Fibroblast of villous mesenchyme (primary cell): ENCODE results near the gene OTUD3. TPM values are rescaled to one million over a fixed set of nuclear protein-coding genes. Genes with fewer than 3 reads are reported as not detected.
A peak's percentile ranks its signal among the peaks of the same experiment; 100 is the strongest.

Source experiments
- DNase-seq: peaks from one replicate; pipeline ENCODE4 v3.0.0-alpha.2; 2010; ENCODE audit warnings: low read depth
- H3K4me3 ChIP-seq: 2 replicates; pipeline ENCODE4 v1.5.1; 2011; ENCODE audit warnings: low read depth, mild to moderate bottlenecking, low read length
- total RNA-seq: library from RNA; depleted of rRNA; stranded (reverse); fragments of >200 nt; gene quantifications from 2 replicates; pipeline ENCODE4 v1.2.3, GENCODE V29; 2012
- TF ChIP-seq, protein P1 (sequence below): IDR thresholded peaks from 2 replicates; pipeline ENCODE4 v1.5.1; 2012; ENCODE audit warnings: low read depth, mild to moderate bottlenecking, low read length; ENCODE audit not compliant: insufficient read depth

OTUD3 gene
- total RNA-seq, 1 donor, result 13.4 TPM

DNA sequence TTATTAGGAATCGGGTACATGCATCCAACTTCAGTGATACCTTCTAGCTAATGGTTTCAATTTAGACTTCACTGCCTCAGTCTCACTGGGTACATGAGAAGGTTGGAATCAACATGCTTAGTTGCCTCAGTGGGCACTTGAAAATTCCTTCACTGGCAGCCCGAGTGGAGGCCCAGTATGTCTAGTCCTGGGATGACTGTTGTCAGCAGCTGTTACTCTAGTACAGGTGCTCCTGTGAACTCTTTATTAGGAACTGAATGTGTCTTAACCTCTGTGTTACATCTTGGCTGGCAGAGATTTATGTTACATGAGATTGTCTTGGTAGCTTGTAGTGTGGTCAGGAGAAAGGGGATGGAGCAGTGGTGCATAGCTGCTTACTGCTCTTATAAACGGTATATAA lies 27.8 kb downstream of the OTUD3 start:
- DNase-seq, result no peak
- H3K4me3 ChIP-seq, result no peak overlapping the region
- TF ChIP-seq, protein P1, sequence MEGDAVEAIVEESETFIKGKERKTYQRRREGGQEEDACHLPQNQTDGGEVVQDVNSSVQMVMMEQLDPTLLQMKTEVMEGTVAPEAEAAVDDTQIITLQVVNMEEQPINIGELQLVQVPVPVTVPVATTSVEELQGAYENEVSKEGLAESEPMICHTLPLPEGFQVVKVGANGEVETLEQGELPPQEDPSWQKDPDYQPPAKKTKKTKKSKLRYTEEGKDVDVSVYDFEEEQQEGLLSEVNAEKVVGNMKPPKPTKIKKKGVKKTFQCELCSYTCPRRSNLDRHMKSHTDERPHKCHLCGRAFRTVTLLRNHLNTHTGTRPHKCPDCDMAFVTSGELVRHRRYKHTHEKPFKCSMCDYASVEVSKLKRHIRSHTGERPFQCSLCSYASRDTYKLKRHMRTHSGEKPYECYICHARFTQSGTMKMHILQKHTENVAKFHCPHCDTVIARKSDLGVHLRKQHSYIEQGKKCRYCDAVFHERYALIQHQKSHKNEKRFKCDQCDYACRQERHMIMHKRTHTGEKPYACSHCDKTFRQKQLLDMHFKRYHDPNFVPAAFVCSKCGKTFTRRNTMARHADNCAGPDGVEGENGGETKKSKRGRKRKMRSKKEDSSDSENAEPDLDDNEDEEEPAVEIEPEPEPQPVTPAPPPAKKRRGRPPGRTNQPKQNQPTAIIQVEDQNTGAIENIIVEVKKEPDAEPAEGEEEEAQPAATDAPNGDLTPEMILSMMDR, result no peak

DNA sequence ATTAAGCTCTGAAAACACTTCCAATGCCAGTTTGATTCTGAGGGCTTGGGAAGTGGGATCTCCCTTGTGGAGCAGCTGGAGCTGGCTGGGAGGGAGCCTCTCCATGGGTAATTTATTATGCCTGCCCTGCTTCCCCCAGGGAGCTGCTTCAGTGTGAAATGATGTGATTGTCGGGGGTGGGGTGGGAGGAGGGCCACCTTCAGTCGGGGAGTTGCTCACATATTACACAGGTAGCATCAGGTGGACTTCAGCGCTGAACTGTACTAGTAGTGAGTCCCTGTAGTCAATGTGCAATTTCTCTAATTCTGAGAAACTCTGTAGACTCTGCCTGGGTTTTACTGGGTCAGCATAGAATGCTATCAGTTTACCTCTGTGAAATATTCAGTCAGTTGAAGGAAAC lies 28.5 kb downstream of the OTUD3 start:
- TF ChIP-seq, protein P1, result no peak
- no peak overlapping the region for H3K4me3 ChIP-seq
- DNase-seq, result no peak

DNA sequence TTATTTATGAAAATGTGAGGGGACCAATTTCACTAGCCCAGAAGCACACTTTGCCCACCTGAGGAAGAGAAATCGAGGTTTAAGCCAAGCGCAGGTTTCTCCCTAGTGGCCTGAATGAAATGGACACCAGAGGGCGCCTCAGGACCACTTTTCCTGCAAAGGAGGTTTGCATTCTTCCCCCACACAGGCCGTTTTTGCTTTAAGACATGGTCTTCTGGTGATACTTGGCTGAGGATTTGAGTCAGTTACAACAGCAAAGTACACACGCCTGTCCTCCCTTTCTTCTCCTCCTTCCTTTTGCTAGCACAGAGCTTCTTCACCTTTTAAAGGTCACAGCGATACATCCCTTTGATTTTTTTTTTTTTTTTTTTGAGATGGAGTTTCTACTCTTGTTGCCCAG lies 35.9 kb downstream of the OTUD3 start:
- peak; percentile 82 for DNase-seq
- TF ChIP-seq, protein P1, result peak; percentile 92
- H3K4me3 ChIP-seq, result no peak overlapping the region

DNA sequence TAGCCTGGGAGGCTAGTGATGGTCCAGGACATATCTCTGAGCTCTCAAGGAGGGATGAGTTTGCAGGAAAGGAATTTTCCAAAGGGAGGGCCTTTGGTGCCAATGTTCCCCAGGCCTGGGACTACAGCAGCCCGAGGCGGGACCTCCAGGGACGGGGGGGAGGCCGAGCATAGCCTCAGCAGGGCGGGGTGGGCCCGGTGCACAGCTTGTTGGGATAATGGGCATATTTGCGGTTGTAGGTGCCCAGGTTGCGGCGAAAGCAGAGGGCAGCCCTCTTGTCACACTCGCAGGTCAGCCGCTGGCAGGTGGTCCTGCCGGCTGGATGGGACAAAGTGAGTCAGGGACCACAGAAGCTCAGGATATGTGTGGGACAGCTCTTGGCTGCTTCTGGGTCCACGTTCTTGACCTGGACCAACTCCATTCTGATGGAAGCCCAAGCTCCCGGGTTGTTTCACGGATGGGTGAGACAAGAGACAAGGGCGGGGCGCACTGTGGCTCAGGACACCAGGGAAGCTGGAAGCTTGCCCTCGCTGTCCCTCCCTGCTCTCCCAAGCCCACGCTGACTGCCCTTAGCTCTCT lies 38.0 kb downstream of the OTUD3 start:
- no peak for DNase-seq
- TF ChIP-seq, protein P1, result no peak
- H3K4me3 ChIP-seq, result no peak overlapping the region

DNA sequence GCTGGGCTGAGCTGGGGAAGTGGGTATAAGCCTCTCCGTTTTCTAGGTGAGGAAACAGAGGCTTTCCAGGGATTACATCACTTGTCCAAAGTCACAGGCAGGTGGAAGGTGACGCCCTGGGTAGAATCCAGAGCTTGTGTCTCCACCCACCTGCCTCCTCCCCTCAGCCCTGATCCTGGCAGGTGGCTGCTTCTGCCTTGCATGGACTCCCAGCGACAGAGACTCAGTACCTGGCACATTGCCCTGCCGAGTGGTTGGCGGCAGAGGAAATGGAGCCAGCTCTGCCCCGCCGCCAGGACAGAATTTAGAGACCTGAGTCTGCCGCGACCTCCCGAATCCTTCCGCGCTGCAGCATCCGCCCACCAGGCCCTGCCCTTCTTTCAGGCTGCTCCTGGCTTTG lies 39.1 kb downstream of the OTUD3 start:
- no peak overlapping the region for H3K4me3 ChIP-seq
- no peak for DNase-seq
- TF ChIP-seq, protein P1, result no peak

DNA sequence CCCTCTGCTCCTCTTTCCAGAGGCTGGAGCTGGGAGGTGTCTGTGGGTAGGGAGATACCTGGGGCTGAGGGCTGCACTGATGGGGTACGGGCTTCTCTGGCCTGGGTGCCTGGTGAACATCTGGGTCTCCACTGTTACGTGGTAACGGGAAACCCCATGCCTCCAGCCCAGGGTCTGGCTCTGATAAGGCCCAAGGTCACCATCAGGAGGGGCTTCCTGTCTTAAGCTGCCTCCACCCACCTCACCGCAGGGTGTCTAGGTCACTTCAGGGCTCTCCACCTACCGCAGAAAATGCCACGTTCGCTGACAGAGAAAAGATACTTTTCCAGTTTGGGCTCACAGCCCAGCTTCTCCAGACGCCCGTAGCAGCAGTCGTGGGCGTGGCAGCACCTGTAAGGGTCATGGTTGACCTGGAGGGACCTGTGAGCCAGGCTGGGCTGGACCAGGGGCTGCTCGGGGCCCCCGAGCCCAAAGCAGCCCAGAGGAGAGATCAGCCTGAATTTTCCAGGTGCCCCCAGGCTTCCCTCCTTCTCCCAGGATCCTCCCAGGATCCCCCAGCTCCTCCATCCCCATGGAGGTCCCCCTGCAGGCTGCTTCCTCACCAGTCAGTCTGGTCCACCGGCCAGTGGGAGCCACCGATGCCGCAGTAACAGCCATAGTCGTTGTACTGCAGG lies 40.0 kb downstream of the OTUD3 start:
- no peak for DNase-seq
- TF ChIP-seq, protein P1, result no peak
- no peak overlapping the region for H3K4me3 ChIP-seq
